CD4-positive, alpha-beta T cell treated with Interleukin-6 for 4 hours (primary cell): ENCODE results near the gene GMDS.

Experiments used
- DNase-seq: peaks from one replicate; pipeline ENCODE4 v3.0.0-alpha.2; 2020; ENCODE audit warnings: mixed read lengths

GMDS gene

GRCh38 chr6:1789092-1789491, 456.3 kb downstream of the GMDS start:
- no peak for DNase-seq

GRCh38 chr6:1787894-1788293, 457.5 kb downstream of the GMDS start:
- no peak for DNase-seq

GRCh38 chr6:1786455-1787453, 458.7 kb downstream of the GMDS start:
- no peak for DNase-seq

GRCh38 chr6:1784422-1784884, 461.0 kb downstream of the GMDS start:
- DNase-seq: no peak

GRCh38 chr6:1781817-1782184, 463.6 kb downstream of the GMDS start:
- DNase-seq: no peak

- no peak for DNase-seq
Observed at GRCh38 chr6:1781152-1781816, 464.1 kb downstream of the GMDS start.

GRCh38 chr6:1780251-1780867, 465.0 kb downstream of the GMDS start:
- no peak for DNase-seq

GRCh38 chr6:1778686-1779235, 466.6 kb downstream of the GMDS start:
- no peak for DNase-seq

- DNase-seq: no peak
Observed at GRCh38 chr6:1777921-1778685, 467.3 kb downstream of the GMDS start.

- DNase-seq: no peak
Observed at GRCh38 chr6:1775441-1775840, 470.0 kb downstream of the GMDS start.

- no peak for DNase-seq
Observed at GRCh38 chr6:1774226-1774915, 471.0 kb downstream of the GMDS start.

- DNase-seq: no peak
Observed at GRCh38 chr6:1773700-1774099, 471.7 kb downstream of the GMDS start.

- peak; percentile 26 for DNase-seq
Observed at GRCh38 chr6:1770968-1771723, 474.3 kb downstream of the GMDS start.

GRCh38 chr6:1770435-1770843, 475.0 kb downstream of the GMDS start:
- peak; percentile 13 for DNase-seq

GRCh38 chr6:1767481-1768246, 477.7 kb downstream of the GMDS start:
- DNase-seq: no peak

- no peak for DNase-seq
Observed at GRCh38 chr6:1766654-1767053, 478.8 kb downstream of the GMDS start.

- DNase-seq: no peak
Observed at GRCh38 chr6:1765160-1765903, 480.1 kb downstream of the GMDS start.

- no peak for DNase-seq
Observed at GRCh38 chr6:1764397-1764987, 480.9 kb downstream of the GMDS start.

GRCh38 chr6:1763404-1763803, 482.0 kb downstream of the GMDS start:
- DNase-seq: no peak
